ENCODE measurements around the gene CCDC12.

GRCh38 chr3:46912986-46913385 is 63.6 kb downstream of the CCDC12 start:
- no peak for TF ChIP-seq CTCF (IDR thresholded peaks at IDR 0.05)
- TF ChIP-seq EP300 (IDR thresholded peaks at IDR 0.05) = no peak
- TF ChIP-seq POLR2A (IDR thresholded peaks at IDR 0.05) = no peak

Measured in sigmoid colon (tissue), 4 donors.